Progenitor cell of endocrine pancreas (in vitro differentiated cells): Measurements from ENCODE around the gene TECRL. TPM values are rescaled to one million over a fixed set of nuclear protein-coding genes. Genes with fewer than 3 reads are reported as not detected.

ENCODE experiments used
- DNase-seq: peaks from one replicate; pipeline ENCODE4 v3.0.0; 2021; ENCODE audit warnings: low spot score; ENCODE audit not compliant: unreplicated experiment
- H3K27ac Mint-ChIP-seq: 2 replicates; pipeline ENCODE4 v1.8.0; 2021; ENCODE audit warnings: mild to moderate bottlenecking, moderate library complexity, mixed read lengths
- H3K27me3 Mint-ChIP-seq: 2 replicates; pipeline ENCODE4 v1.8.0; 2021; ENCODE audit warnings: mixed read lengths
- H3K36me3 Mint-ChIP-seq: 2 replicates; pipeline ENCODE4 v1.8.0; 2022; ENCODE audit warnings: mixed read lengths; ENCODE audit not compliant: insufficient read depth
- H3K4me1 Mint-ChIP-seq: 2 replicates; pipeline ENCODE4 v1.8.0; 2021; ENCODE audit warnings: low read depth, mixed read lengths
- H3K4me3 Mint-ChIP-seq: 2 replicates; pipeline ENCODE4 v1.8.0; 2021; ENCODE audit warnings: low read depth, mild to moderate bottlenecking, moderate library complexity, mixed read lengths
- H3K9me3 Mint-ChIP-seq: 2 replicates; pipeline ENCODE4 v1.8.0; 2021; ENCODE audit warnings: low read depth, mixed read lengths
- CTCF ChIP-seq: fragments of 200-600 bp; sonication (generic); IDR thresholded peaks from one replicate; pipeline ENCODE4 v1.5.0; 2021; ENCODE audit warnings: antibody characterized with exemption, mild to moderate bottlenecking; ENCODE audit not compliant: unreplicated experiment
- total RNA-seq: library from RNA; stranded (reverse); gene quantifications from 2 replicates; pipeline ENCODE4 v1.2.1, GENCODE V29; 2021

The TECRL gene
- total RNA-seq, 1 donor from 2014 or later, result not detected

GRCh38 chr4:64250488-64250887 is 158.8 kb downstream of the TECRL start:
- H3K27me3 Mint-ChIP-seq, result no peaks in the 10 kb centered on the region
- H3K27ac Mint-ChIP-seq, result no peak overlapping the region
- no peak for DNase-seq
- peaks cover 5% of the 10 kb centered on the region for H3K9me3 Mint-ChIP-seq
- H3K36me3 Mint-ChIP-seq, result no peaks in the 10 kb centered on the region
- H3K4me1 Mint-ChIP-seq, result no peaks in the 10 kb centered on the region
- TF ChIP-seq CTCF, result no peak
- H3K4me3 Mint-ChIP-seq, result no peak overlapping the region

GRCh38 chr4:64250061-64250460 is 159.2 kb downstream of the TECRL start:
- Mint-ChIP-seq H3K4me1 (no peaks in the 10 kb centered on the region), H3K9me3 (peaks cover 5% of the 10 kb centered on the region), H3K27ac (no peak overlapping the region), H3K36me3 (no peaks in the 10 kb centered on the region), H3K27me3 (no peaks in the 10 kb centered on the region), H3K4me3 (no peak overlapping the region)
- DNase-seq, result no peak
- TF ChIP-seq CTCF, result no peak

- DNase-seq, result no peak
- H3K4me1 Mint-ChIP-seq, result no peaks in the 10 kb centered on the region
- H3K27me3 Mint-ChIP-seq, result no peaks in the 10 kb centered on the region
- H3K27ac Mint-ChIP-seq, result no peak overlapping the region
- TF ChIP-seq CTCF, result no peak
- no peaks in the 10 kb centered on the region for H3K36me3 Mint-ChIP-seq
- H3K4me3 Mint-ChIP-seq, result no peak overlapping the region
- peaks cover 5% of the 10 kb centered on the region for H3K9me3 Mint-ChIP-seq
These were observed 161.1 kb downstream of the TECRL start for GRCh38 chr4:64248186-64248585.

GRCh38 chr4:64230709-64231310 is 178.4 kb downstream of the TECRL start:
- H3K4me3 Mint-ChIP-seq, result no peak overlapping the region
- no peak overlapping the region for H3K27ac Mint-ChIP-seq
- no peak for DNase-seq
- H3K4me1 Mint-ChIP-seq, result no peaks in the 10 kb centered on the region
- no peak for TF ChIP-seq CTCF
- no peaks in the 10 kb centered on the region for H3K27me3 Mint-ChIP-seq
- peaks cover 43% of the 10 kb centered on the region for H3K9me3 Mint-ChIP-seq
- peaks cover 4% of the 10 kb centered on the region for H3K36me3 Mint-ChIP-seq
